Measurements from ENCODE around the gene PPP2R2C.

The PPP2R2C gene

DNA sequence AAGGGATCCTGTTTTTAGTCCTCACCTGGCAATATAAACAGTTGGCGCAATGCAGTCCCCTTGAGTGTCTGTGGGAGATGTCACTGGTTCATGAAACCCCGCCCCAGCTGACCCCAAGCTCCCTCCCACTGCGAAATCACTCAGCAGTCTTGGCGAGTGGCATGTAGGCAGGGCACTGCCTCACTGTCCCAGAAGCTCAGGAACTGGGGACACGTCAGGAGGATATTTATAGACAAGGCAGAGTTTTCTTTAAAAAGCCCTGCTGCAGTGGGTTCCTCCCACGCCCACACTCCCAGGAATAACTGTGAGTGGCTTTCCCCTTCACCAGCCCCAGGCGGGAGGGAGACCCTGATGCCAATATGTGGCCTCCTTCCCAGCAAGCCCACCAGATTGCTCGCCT, 44.3 kb upstream of the PPP2R2C start:
- no peak overlapping the region for H2BK12ac ChIP-seq (ENCODE audit: low read length in 2 of 2)
- no peaks in the 10 kb centered on the region for H3K9me3 ChIP-seq (ENCODE audit: control insufficient read depth, low read length)
- no peak overlapping the region for H4K91ac ChIP-seq (ENCODE audit: low read length)
- H2AK5ac ChIP-seq (ENCODE audit: low read length, severe bottlenecking): no peak overlapping the region
- no peak overlapping the region for H3K9ac ChIP-seq (ENCODE audit: low read length)
- no peak overlapping the region for H4K8ac ChIP-seq (ENCODE audit: low read length)
- peaks cover 0 to 22% of the 10 kb centered on the region in 2 experiments for H3K27me3 ChIP-seq (ENCODE audit: control insufficient read depth in 1 of 2, insufficient read depth in 1 of 2, low read length in 2 of 2)
- H3K4me1 ChIP-seq (ENCODE audit: control insufficient read depth, insufficient read depth, low read depth, low read length): no peaks in the 10 kb centered on the region
- H3K18ac ChIP-seq (ENCODE audit: low read depth in 1 of 2, low read length in 2 of 2): no peak overlapping the region
- no peaks in the 10 kb centered on the region for H3K36me3 ChIP-seq (ENCODE audit: control insufficient read depth in 1 of 2, insufficient read depth in 2 of 2, low read depth in 1 of 2, low read length in 2 of 2)
- no peak overlapping the region for H3K14ac ChIP-seq (ENCODE audit: low read length in 2 of 2)
- no peak overlapping the region for H3K4me2 ChIP-seq (ENCODE audit: low read length, poor library complexity, severe bottlenecking)
- no peak overlapping the region for H3K4ac ChIP-seq (ENCODE audit: low read depth in 1 of 2, low read length in 2 of 2)
- WGBS: 67% methylated on average over 8 of the region's 8 CpGs
- no peak overlapping the region for H2BK15ac ChIP-seq (ENCODE audit: low read depth, poor library complexity, severe bottlenecking)
- no peak overlapping the region for H3K27ac ChIP-seq (ENCODE audit: low read length, poor library complexity, severe bottlenecking)
- no peak overlapping the region for H2BK5ac ChIP-seq (ENCODE audit: low read depth, low read length, poor library complexity, severe bottlenecking)
- H2AFZ ChIP-seq (ENCODE audit: low read depth, low read length): no peak overlapping the region
- H3K4me3 ChIP-seq (ENCODE audit: insufficient read depth in 1 of 2, low read depth in 1 of 2, low read length in 2 of 2): no peak overlapping the region
- DNase-seq: no peak
- no peak overlapping the region for H3K23ac ChIP-seq (ENCODE audit: low read length in 2 of 2)
- no peaks in the 10 kb centered on the region for H3K79me1 ChIP-seq (replicated peaks; ENCODE audit: low read length, poor library complexity, severe bottlenecking)
- no peak overlapping the region for H2BK120ac ChIP-seq (ENCODE audit: low read depth, low read length)

DNA sequence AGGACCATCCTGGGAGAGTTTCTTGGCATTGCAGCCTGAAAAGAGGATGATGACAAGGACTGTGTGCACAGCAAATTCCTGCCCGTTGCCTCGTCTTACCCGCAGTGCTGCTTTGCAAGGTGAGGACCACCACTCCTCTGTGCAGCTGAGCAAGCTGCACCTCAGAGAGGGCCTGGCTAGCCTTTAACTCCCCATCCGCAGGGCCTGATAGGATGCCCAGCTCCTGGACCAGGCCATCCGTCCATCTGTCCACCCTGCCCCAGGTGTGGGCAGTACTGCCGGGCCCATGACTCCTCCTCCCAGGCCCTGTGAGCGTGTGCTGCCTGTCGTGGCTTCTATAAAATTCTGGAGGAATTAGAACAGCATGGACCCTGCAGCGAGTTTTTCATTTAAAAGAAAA, 43.9 kb upstream of the PPP2R2C start:
- Histone ChIP-seq H2AK5ac (ENCODE audit: low read length, severe bottlenecking) (no peak overlapping the region), H3K23ac (ENCODE audit: low read length in 2 of 2) (no peak overlapping the region), H3K27ac (ENCODE audit: low read length, poor library complexity, severe bottlenecking) (no peak overlapping the region), H3K79me1 (replicated peaks; ENCODE audit: low read length, poor library complexity, severe bottlenecking) (no peaks in the 10 kb centered on the region), H2BK120ac (ENCODE audit: low read depth, low read length) (no peak overlapping the region), H3K27me3 (ENCODE audit: control insufficient read depth in 1 of 2, insufficient read depth in 1 of 2, low read length in 2 of 2) (peaks cover 0 to 18% of the 10 kb centered on the region in 2 experiments), H3K4me1 (ENCODE audit: control insufficient read depth, insufficient read depth, low read depth, low read length) (no peaks in the 10 kb centered on the region), H4K91ac (ENCODE audit: low read length) (no peak overlapping the region), H2AFZ (ENCODE audit: low read depth, low read length) (no peak overlapping the region), H2BK5ac (ENCODE audit: low read depth, low read length, poor library complexity, severe bottlenecking) (no peak overlapping the region), H4K8ac (ENCODE audit: low read length) (no peak overlapping the region), H3K14ac (ENCODE audit: low read length in 2 of 2) (no peak overlapping the region), H2BK15ac (ENCODE audit: low read depth, poor library complexity, severe bottlenecking) (no peak overlapping the region), H3K4ac (ENCODE audit: low read depth in 1 of 2, low read length in 2 of 2) (no peak overlapping the region), H3K4me3 (ENCODE audit: insufficient read depth in 1 of 2, low read depth in 1 of 2, low read length in 2 of 2) (no peak overlapping the region), H3K36me3 (ENCODE audit: control insufficient read depth in 1 of 2, insufficient read depth in 2 of 2, low read depth in 1 of 2, low read length in 2 of 2) (no peaks in the 10 kb centered on the region), H2BK12ac (ENCODE audit: low read length in 2 of 2) (no peak overlapping the region), H3K9me3 (ENCODE audit: control insufficient read depth, low read length) (no peaks in the 10 kb centered on the region), H3K18ac (ENCODE audit: low read depth in 1 of 2, low read length in 2 of 2) (no peak overlapping the region), H3K9ac (ENCODE audit: low read length) (no peak overlapping the region), H3K4me2 (ENCODE audit: low read length, poor library complexity, severe bottlenecking) (no peak overlapping the region)
- 80% methylated on average over 9 of the region's 9 CpGs for WGBS
- no peak for DNase-seq

DNA sequence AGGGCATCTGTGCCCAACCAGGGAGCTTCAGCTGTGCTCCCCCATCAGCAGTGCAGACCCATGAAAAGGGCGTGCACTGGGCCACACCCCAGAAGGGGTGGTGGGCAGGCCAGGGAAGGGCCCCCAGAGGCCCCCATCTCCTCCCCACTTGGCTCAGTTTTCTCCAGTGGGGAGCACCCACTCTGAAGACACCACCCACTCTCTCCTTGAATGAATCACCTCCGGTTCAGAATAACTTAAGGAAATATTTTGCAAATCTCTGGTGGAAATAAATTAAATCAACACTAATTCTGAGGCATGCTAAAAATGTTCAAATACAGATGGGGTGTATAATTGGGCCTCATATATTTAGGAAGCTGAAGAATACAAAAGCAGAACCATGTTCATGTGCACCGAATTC, 41.3 kb upstream of the PPP2R2C start:
- 36% methylated on average over 1 of the region's 3 CpGs for WGBS
- H3K14ac ChIP-seq (ENCODE audit: low read length in 2 of 2): no peak overlapping the region

DNA sequence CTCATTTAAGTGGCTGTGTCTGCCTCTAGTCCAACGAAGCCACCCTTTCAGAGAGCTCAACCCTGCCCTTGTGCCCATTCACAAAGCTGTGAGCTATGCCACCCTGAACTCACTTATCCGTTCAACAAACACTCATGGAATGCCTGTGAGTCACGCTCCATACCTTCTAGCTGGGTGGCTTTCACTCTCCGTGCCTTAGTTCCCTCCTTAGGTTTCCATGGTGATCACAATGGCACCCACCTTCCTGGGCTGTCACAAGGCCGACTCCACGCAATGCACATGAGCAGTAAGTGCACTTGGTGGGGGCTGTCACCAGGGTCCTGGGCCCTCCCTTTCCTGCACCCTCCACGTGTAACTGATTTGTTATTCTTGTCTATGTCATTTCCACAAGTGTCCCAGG, 37.2 kb upstream of the PPP2R2C start:
- Histone ChIP-seq H2AFZ (ENCODE audit: low read depth, low read length) (no peak overlapping the region), H3K4ac (ENCODE audit: low read depth in 1 of 2, low read length in 2 of 2) (no peak overlapping the region), H4K91ac (ENCODE audit: low read length) (no peak overlapping the region), H3K27me3 (ENCODE audit: control insufficient read depth in 1 of 2, insufficient read depth in 1 of 2, low read length in 2 of 2) (no peaks in the 10 kb centered on the region), H3K4me2 (ENCODE audit: low read length, poor library complexity, severe bottlenecking) (no peak overlapping the region), H2AK5ac (ENCODE audit: low read length, severe bottlenecking) (no peak overlapping the region), H3K23ac (ENCODE audit: low read length in 2 of 2) (no peak overlapping the region), H3K4me1 (ENCODE audit: control insufficient read depth, insufficient read depth, low read depth, low read length) (no peaks in the 10 kb centered on the region), H2BK5ac (ENCODE audit: low read depth, low read length, poor library complexity, severe bottlenecking) (no peak overlapping the region), H2BK120ac (ENCODE audit: low read depth, low read length) (no peak overlapping the region), H2BK15ac (ENCODE audit: low read depth, poor library complexity, severe bottlenecking) (no peak overlapping the region), H3K36me3 (ENCODE audit: control insufficient read depth in 1 of 2, insufficient read depth in 2 of 2, low read depth in 1 of 2, low read length in 2 of 2) (no peaks in the 10 kb centered on the region), H3K27ac (ENCODE audit: low read length, poor library complexity, severe bottlenecking) (no peak overlapping the region), H3K79me1 (replicated peaks; ENCODE audit: low read length, poor library complexity, severe bottlenecking) (no peaks in the 10 kb centered on the region), H2BK12ac (ENCODE audit: low read length in 2 of 2) (no peak overlapping the region), H3K4me3 (ENCODE audit: insufficient read depth in 1 of 2, low read depth in 1 of 2, low read length in 2 of 2) (no peak overlapping the region), H3K9me3 (ENCODE audit: control insufficient read depth, low read length) (peaks cover 13% of the 10 kb centered on the region), H4K8ac (ENCODE audit: low read length) (no peak overlapping the region), H3K14ac (ENCODE audit: low read length in 2 of 2) (no peak overlapping the region), H3K18ac (ENCODE audit: low read depth in 1 of 2, low read length in 2 of 2) (no peak overlapping the region), H3K9ac (ENCODE audit: low read length) (no peak overlapping the region)
- DNase-seq: no peak
- 66% methylated on average over 7 of the region's 7 CpGs for WGBS

More for the DNA sequence above, 41.3 kb upstream of the PPP2R2C start:
- no peaks in the 10 kb centered on the region for H3K79me1 ChIP-seq (replicated peaks; ENCODE audit: low read length, poor library complexity, severe bottlenecking)
- H2BK15ac ChIP-seq (ENCODE audit: low read depth, poor library complexity, severe bottlenecking): no peak overlapping the region
- H3K27ac ChIP-seq (ENCODE audit: low read length, poor library complexity, severe bottlenecking): no peak overlapping the region
- no peaks in the 10 kb centered on the region for H3K9me3 ChIP-seq (ENCODE audit: control insufficient read depth, low read length)
- no peak overlapping the region for H3K4me3 ChIP-seq (ENCODE audit: insufficient read depth in 1 of 2, low read depth in 1 of 2, low read length in 2 of 2)
- H3K4me1 ChIP-seq (ENCODE audit: control insufficient read depth, insufficient read depth, low read depth, low read length): no peaks in the 10 kb centered on the region
- no peaks in the 10 kb centered on the region for H3K36me3 ChIP-seq (ENCODE audit: control insufficient read depth in 1 of 2, insufficient read depth in 2 of 2, low read depth in 1 of 2, low read length in 2 of 2)
- DNase-seq: no peak
- no peak overlapping the region for H2AK5ac ChIP-seq (ENCODE audit: low read length, severe bottlenecking)
- peaks cover 0 to 3% of the 10 kb centered on the region in 2 experiments for H3K27me3 ChIP-seq (ENCODE audit: control insufficient read depth in 1 of 2, insufficient read depth in 1 of 2, low read length in 2 of 2)
- no peak overlapping the region for H3K4me2 ChIP-seq (ENCODE audit: low read length, poor library complexity, severe bottlenecking)
- no peak overlapping the region for H2BK12ac ChIP-seq (ENCODE audit: low read length in 2 of 2)
- H3K23ac ChIP-seq (ENCODE audit: low read length in 2 of 2): no peak overlapping the region
- H2BK120ac ChIP-seq (ENCODE audit: low read depth, low read length): no peak overlapping the region
- H2AFZ ChIP-seq (ENCODE audit: low read depth, low read length): no peak overlapping the region
- no peak overlapping the region for H4K8ac ChIP-seq (ENCODE audit: low read length)
- H3K4ac ChIP-seq (ENCODE audit: low read depth in 1 of 2, low read length in 2 of 2): no peak overlapping the region
- no peak overlapping the region for H4K91ac ChIP-seq (ENCODE audit: low read length)
- H2BK5ac ChIP-seq (ENCODE audit: low read depth, low read length, poor library complexity, severe bottlenecking): no peak overlapping the region
- H3K9ac ChIP-seq (ENCODE audit: low read length): no peak overlapping the region
- no peak overlapping the region for H3K18ac ChIP-seq (ENCODE audit: low read depth in 1 of 2, low read length in 2 of 2)
